Measurements from ENCODE around the gene SH3BP4.
A peak's percentile ranks its signal among the peaks of the same experiment; 100 is the strongest.

Gene SH3BP4

GRCh38 chr2:235083822-235084221, 132.0 kb downstream of the SH3BP4 start:
- DNase-seq (ENCODE audit: low spot score) = no peak

DNA sequence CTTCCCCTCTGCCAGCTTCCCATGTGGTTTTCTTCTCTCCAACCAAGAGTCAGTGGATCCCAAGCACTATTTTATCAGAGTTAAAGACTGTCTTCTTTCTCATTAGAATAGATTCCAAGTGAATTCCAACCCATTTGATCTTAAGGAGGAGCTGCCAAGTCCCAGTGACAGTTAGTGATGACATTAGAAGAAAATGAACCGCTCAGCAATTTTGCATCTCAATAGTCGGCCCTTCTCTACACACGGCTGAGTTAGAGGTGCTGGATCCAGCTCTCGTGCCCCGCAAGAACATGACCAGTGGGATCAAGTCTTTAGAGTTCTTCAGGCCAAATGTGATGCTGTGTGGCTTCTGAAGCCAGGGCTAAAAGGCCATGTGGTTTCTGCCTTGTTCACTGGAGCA, 132.6 kb downstream of the SH3BP4 start:
- DNase-seq (ENCODE audit: low spot score) = no peak

- DNase-seq (ENCODE audit: low spot score) = no peak
These were observed 133.7 kb downstream of the SH3BP4 start for GRCh38 chr2:235085476-235085875.

- no peak for DNase-seq (ENCODE audit: low spot score)
These were observed 134.8 kb downstream of the SH3BP4 start for GRCh38 chr2:235086481-235087184.

DNA sequence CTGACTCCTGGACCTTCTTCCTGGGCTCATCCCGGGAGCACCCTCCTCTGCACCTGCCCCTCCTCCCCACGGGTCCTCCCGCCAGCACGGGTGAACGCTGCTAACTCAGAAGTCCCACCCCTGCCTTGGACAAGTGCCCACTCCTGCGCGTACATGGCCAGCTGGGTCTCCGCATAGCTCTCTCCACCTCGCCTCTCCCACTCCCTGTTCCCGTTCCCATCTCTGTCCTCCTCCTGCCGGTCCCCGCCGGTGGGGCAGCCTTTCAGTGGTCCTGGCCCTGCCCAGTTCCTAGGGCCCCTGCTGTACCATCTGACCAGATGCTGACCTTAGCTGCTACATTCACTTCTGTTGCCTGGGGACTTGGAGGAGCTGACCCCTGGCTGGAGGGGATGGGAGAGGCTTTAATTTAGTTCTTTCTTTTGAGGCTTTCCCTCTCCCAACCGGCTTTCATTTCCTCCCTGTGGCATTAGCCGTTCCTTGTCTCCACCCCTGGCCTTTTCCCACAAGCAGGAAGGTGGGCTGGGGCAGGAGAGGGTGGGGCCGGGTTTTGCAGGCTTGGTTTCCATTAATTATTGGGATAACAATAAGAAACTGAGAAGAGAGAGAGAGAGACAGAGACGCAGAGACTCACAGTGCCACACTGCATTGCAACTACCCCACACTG, 136.1 kb downstream of the SH3BP4 start:
- DNase-seq (ENCODE audit: low spot score) = peak; percentile 33

DNA sequence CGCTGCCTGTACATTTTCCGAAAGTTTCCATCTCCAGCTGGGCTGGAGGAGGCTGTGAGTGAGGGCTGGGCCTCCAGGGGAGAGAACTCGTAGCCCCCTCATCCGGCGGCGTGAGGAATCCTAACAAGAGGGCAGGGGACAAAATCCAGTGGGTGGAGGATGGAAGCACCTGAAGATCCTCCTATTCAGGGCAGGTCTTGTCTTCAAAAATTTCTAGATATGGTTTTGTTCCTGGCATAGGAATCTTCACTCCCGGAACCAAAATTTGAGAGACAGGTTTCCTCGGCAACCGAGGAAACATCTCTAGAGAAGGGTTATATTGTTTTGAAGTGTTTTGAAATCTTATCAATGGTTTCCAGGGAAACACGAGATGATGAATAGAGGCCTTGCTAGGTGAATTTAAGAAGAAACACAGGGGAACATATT, 136.7 kb downstream of the SH3BP4 start:
- no peak for DNase-seq (ENCODE audit: low spot score)

- DNase-seq (ENCODE audit: low spot score) = no peak
These were observed 139.6 kb downstream of the SH3BP4 start for GRCh38 chr2:235091421-235091820.

DNA sequence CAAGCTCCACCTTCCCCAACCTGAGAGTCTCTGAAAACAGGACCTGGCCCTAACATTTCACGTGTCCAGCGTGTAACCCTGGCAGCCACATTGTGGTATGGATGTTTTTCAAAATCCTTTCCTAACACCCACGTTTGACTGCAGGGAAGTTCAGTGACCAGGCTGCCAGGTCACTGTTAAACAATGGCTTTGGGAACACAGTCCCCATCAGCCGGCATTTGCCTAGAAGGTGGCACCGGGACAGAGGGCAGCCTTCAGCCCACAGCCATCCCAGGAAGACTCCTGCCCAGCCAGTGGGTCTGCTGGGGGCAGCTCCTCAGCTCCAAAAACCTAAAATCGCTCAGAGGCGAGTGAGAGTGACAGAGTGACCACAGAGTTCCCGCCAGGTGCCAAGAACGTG, 140.2 kb downstream of the SH3BP4 start:
- no peak for DNase-seq (ENCODE audit: low spot score)

- no peak for DNase-seq (ENCODE audit: low spot score)
These were observed 140.8 kb downstream of the SH3BP4 start for GRCh38 chr2:235092433-235093223.

DNA sequence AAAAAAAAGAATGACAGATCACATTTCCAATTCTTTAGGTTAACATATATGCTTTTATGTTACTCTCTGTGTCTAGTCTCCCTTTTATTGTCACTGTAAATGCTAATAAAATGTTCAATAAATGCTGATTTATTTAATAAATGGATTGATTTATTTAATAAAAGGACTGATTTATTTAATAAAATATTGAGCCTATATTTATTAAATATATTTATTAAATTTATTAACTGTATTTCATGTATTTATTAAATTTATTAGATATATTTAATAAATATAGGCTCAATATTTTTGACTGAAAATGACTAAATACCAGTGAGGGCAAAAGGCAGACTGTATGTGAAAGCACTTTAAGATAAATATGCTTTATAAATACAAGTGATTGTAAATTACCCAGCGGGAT, 142.6 kb downstream of the SH3BP4 start:
- no peak for DNase-seq (ENCODE audit: low spot score)

GRCh38 chr2:235095569-235095968, 143.8 kb downstream of the SH3BP4 start:
- DNase-seq (ENCODE audit: low spot score) = no peak

DNA sequence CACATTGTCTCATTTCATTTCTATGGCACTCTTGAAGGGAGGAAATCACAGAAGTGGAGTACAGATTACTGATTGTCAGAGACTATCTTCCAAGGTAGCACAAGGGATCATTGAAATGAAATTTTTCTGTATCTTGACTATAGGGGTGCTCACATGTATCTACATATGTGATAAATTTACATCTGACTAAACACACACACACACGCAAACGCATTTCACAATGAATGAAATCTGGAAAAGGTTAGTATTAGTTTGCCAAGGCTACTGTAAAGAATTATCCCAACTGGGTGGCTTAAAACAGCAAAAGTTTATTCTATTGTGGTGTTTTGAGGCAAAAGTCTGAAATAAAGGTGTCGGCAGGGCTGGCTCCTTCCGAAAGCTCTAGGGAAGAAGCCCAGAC, 144.6 kb downstream of the SH3BP4 start:
- no peak for DNase-seq (ENCODE audit: low spot score)

GRCh38 chr2:235097196-235097595, 145.4 kb downstream of the SH3BP4 start:
- DNase-seq (ENCODE audit: low spot score) = no peak

DNA sequence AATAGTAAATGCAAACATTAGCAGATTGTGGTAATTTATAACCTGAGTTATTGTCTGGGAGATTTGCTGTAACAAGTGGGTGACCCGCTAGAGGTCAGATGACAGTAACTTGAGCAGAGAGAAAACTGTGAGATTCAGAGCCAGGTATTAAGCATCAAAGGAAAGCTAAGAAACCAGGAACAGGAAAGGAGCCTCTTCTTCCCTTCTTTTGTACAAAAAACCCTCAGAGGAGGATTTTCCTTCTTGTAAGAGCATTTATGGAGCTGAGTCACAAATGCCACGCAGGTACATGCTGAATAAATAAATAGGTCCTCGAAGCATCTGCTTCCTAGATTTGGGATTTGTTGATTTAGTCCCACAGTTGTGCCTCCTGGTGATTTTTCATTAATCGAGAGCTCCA, 146.5 kb downstream of the SH3BP4 start:
- DNase-seq (ENCODE audit: low spot score) = no peak

DNA sequence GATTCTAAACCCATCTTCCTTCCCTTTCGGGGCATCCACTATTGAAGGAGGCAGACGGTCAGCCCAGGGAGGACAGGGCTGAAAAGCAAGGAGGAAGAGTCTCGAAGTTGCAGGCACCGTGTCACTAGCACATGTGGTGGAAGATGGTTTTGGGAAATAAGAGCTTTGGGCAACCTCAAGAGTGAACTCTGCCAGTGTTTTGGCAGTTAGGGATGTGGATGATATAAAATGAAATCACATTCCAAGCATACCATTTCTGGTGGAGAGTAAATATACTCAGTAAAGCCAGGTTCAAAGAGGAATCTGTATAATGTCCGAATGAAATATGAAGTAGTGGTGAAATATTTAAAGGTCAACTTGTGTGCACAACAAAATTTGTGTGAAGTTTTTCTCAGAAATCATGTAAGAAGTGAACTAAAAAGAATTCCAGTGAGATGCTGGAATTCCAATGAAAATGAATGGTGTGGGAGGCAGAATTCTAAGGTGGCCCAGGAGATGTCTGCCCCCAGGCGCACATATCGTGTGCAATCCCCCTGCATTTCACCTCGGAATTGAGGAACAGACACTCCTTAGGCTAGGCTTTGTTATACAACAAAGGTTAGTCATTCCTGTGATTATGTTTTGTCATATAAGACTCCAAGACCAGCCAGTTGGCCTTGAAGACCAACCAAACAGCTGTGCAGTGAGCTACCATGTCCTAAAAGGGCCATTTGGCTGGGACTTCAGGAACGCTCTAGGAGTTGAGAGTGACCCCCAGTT, 147.1 kb downstream of the SH3BP4 start:
- no peak for DNase-seq (ENCODE audit: low spot score)

DNA sequence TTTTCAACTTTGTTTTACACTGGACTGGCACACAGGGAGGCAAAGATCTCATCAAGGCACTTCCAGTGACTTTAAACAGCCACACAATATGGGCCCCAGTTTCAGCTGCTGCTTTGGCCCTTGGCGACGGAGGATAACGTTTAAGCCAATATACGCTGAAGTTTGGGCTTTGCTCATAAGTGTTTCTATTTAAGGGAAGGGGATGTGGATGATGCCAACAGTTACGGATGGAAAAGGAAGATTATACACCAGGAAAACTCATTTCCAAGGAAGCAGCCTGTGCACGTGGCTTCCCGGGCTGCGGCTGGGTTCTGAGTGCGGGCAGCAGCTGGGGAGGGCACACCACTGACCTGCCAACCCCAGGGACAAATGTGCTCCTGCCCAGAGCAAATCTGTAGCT, 151.1 kb downstream of the SH3BP4 start:
- DNase-seq (ENCODE audit: low spot score) = no peak
